Left ventricle myocardium inferior (tissue), 1 donor: ENCODE results near the gene PIAS2. TPM values are rescaled to one million over a fixed set of nuclear protein-coding genes. Genes with fewer than 3 reads are reported as not detected.

ENCODE experiments used
- DNase-seq: peaks from one replicate; pipeline ENCODE4 v3.0.0-alpha.2; 2020
- H3K27ac ChIP-seq: fragments of 200-600 bp; replicated peaks from 2 replicates; pipeline ENCODE4 v1.8.0; 2021
- H3K27me3 ChIP-seq: fragments of 200-600 bp; 2 replicates; pipeline ENCODE4 v1.8.0; 2021; ENCODE audit warnings: low read depth
- H3K36me3 ChIP-seq: fragments of 200-600 bp; 2 replicates; pipeline ENCODE4 v1.8.0; 2021
- H3K4me1 ChIP-seq: fragments of 200-600 bp; 2 replicates; pipeline ENCODE4 v1.8.0; 2021
- H3K4me3 ChIP-seq: fragments of 200-600 bp; 2 replicates; pipeline ENCODE4 v1.8.0; 2021; ENCODE audit warnings: mild to moderate bottlenecking, moderate library complexity
- H3K9me3 ChIP-seq: fragments of 200-600 bp; replicated peaks from 2 replicates; pipeline ENCODE4 v1.8.0; 2021
- CTCF ChIP-seq: fragments of 200-600 bp; IDR thresholded peaks from 2 replicates; pipeline ENCODE4 v1.8.0; 2021; ENCODE audit warnings: antibody characterized with exemption, mild to moderate bottlenecking, borderline replicate concordance
- intact Hi-C: fragments of 100-400 bp; cut with micrococcal nuclease; formaldehyde crosslinking; loops from one replicate; pipeline ENCODE4 v1.11.0; 2022
- total RNA-seq: library from RNA; stranded (reverse); fragmentation: NEBNext Ultra II Directional; extraction: Animal tissue kit (Norgen Biotek cat#: 25700); gene quantifications from one replicate; pipeline ENCODE4 v1.2.1, GENCODE V29; 2021
- donor health status: DM: no; HTN: yes; CAD: no; lungs with severe emphysema.

PIAS2 gene
- total RNA-seq, 1 donor from 2014 or later, result 33.2 TPM

GRCh38 chr18:46756559-46757201, 160.6 kb downstream of the PIAS2 start, which contains the start of gene ST8SIA5:
ST8SIA5 (minus strand) TSS chr18:46757053; CDS start chr18:46756508, 545 bp downstream.
- peak; percentile 36 for DNase-seq
- Histone ChIP-seq H3K36me3 (no peaks in the 10 kb centered on the region), H3K4me3 (peak within 1 kb of the TSS; percentile 68), H3K27me3 (peaks cover 63% of the 10 kb centered on the region), H3K9me3 (no peaks in the 10 kb centered on the region), H3K4me1 (peaks cover 54% of the 10 kb centered on the region), H3K27ac (peak within 1 kb of the TSS; percentile 80)
- no peak for TF ChIP-seq CTCF
- intact Hi-C loops, result no loop called here

DNA sequence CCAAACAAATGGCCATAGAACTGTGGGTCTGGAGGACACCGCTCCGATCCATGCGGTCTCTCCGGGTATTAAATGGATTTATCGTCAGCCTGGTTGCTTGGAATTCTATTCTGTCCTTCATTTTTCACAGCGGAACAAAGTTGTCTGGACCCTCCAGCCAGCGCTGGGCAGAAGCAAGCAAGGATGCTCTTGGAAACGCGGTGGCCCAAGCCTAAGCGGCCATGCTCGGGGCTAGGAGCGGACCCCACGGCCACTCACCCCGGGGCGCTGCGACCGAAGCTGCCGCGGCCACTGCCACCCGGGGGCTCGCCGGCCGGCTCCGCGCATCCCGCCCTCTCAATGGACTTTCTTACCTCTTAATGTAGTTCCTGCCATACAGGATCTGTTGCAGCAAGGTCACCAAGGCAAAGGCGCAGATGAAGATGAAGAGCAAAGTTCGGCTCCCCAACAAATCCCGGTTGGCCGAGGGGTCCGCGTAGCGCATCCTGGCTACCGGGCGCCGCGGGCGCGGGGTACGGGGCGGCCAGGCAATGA, 161.2 kb downstream of the PIAS2 start:
- Histone ChIP-seq H3K4me1 (peaks cover 52% of the 10 kb centered on the region), H3K4me3 (peak overlapping the region; percentile 68), H3K36me3 (no peaks in the 10 kb centered on the region), H3K27me3 (peaks cover 63% of the 10 kb centered on the region), H3K27ac (peak overlapping the region; percentile 80), H3K9me3 (no peaks in the 10 kb centered on the region)
- TF ChIP-seq CTCF, result no peak
- intact Hi-C loops, result no loop called here
- no peak for DNase-seq

GRCh38 chr18:46755315-46756024, 161.8 kb downstream of the PIAS2 start:
- Histone ChIP-seq H3K9me3 (no peaks in the 10 kb centered on the region), H3K4me1 (peaks cover 46% of the 10 kb centered on the region), H3K36me3 (no peaks in the 10 kb centered on the region), H3K27ac (peak overlapping the region; percentile 80), H3K27me3 (peaks cover 59% of the 10 kb centered on the region), H3K4me3 (peak overlapping the region; percentile 68)
- DNase-seq, result no peak
- no peak for TF ChIP-seq CTCF
- intact Hi-C loops, result no loop called here

DNA sequence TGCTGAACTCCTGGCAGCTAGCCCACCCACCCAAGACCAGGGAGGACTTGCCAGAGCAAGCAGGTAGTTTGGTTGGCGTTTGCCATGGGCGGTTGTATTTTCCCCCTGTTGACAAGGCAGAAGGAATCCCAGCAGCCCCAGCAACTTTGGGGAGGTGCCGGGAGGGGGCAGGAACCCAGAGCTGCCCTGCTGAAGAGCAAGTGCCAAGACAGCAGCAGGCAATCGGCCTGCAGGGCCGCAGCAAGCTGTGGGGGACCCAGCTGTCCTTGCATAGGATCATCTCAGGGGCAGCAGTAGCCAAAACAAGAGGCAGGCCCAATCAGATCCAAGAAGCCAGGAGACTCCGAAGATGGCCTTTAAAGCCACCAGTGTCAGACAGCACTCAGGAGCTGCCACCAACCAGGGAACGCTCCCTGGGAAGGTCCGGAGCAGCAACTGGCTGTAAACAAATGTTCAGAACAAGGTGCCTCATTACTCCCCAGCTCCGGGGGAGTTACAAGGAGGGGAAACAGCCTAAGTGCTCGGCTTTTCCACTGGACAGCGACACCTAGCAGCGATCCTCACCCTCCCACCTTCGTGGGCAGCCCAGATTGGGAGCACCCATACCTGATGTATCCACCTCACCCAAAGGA, 162.5 kb downstream of the PIAS2 start:
- intact Hi-C loops, result no loop called here
- H3K27ac ChIP-seq, result peak overlapping the region; percentile 80
- DNase-seq, result no peak
- H3K9me3 ChIP-seq, result no peaks in the 10 kb centered on the region
- H3K27me3 ChIP-seq, result peaks cover 52% of the 10 kb centered on the region
- peaks cover 39% of the 10 kb centered on the region for H3K4me1 ChIP-seq
- TF ChIP-seq CTCF, result peak; percentile 34
- peak overlapping the region; percentile 68 for H3K4me3 ChIP-seq
- no peaks in the 10 kb centered on the region for H3K36me3 ChIP-seq

DNA sequence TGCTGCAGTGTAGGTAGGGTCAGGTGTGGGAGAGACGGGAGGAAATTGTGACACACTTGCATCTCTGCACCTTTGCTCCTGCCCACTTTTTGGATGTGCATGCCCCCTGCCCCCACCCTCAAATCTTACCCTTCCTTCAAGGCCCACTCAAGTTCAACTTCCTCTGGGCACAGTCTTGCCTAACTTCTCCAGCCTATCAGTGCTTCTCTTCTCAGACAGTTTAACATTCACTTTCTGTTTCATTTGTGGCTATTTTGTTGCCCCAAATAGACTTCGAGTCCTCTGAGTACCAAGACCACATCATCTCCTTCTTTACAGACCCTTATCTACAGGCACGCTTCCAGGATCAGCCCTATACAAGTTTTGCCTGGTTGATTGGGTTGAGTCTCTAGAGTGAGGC, 163.1 kb downstream of the PIAS2 start:
- Histone ChIP-seq H3K36me3 (no peaks in the 10 kb centered on the region), H3K27ac (no peak overlapping the region), H3K4me1 (peaks cover 38% of the 10 kb centered on the region), H3K27me3 (peaks cover 46% of the 10 kb centered on the region), H3K4me3 (no peak overlapping the region), H3K9me3 (no peaks in the 10 kb centered on the region)
- no peak for TF ChIP-seq CTCF
- intact Hi-C loops, result no loop called here
- DNase-seq, result no peak
